ENCODE results near the gene PITPNC1. TPM values are rescaled to one million over a fixed set of nuclear protein-coding genes. Genes with fewer than 3 reads are reported as not detected.

Gene PITPNC1
- total RNA-seq, 1 experiment from 2014 or later, result 35.5 TPM

DNA sequence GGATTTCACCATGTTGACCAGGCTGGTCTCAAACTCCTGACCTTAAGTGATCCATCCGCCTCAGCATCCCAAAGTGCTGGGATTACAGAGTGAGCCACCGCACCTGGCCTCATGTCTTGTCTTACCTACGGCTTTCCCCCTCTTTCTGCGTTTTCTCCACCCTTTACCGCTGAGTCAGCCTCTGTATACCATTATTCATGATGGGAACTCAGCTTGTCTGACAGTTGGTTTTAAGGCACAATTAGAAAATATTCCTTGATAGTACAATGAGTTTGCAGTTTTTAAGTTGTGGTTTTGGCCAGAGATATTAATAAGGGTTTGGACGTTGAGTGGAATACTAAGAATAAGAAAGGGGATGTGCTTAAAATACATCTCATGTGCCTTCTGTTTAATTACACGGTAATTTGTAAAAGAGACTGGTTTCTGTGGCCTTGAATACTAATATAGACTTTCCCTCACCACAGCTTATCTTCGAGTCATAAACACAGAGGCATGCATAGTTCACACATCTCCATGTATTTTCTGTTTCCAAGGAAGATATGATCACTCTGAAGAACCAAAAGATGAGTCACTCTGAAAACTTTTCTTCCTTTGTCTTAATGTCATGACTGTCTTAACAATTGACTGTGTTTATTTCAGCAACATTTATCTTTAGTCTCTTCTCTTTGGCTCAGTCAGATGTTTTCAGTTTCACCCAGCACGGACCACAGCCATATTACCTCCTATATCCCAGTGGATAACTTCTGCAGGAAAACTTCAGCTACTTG is 54.4 kb downstream of the PITPNC1 start:
- H3K27ac ChIP-seq (ENCODE audit: low read depth, low read length, poor library complexity, severe bottlenecking), result peak overlapping the region; percentile 70
- ChIA-PET POLR2A (ENCODE audit: low non-redundant PET) (interaction anchor here (1.0 kb wide), 1 partner anchor 10 kb away, joined by 3 read pairs; no protein-coding TSS in a partner anchor), CTCF (no interaction called here)
- no peak overlapping the region for H3K4me3 ChIP-seq (ENCODE audit: low read depth, low read length, poor library complexity, severe bottlenecking)
- TF ChIP-seq EZH2 (IDR thresholded peaks at IDR 0.05; ENCODE audit: borderline replicate concordance, low read depth, low read length, poor library complexity, severe bottlenecking), result no peak
- no peak for TF ChIP-seq CTCF (conservative IDR thresholded peaks at IDR 0.05; ENCODE audit: low read depth, low read length)
- DNase-seq (ENCODE audit: low spot score), result peak; percentile 79
- H3K27me3 ChIP-seq (replicated peaks; ENCODE audit: insufficient read depth, low read depth, low read length, poor library complexity), result no peaks in the 10 kb centered on the region
- H3K9me3 ChIP-seq (ENCODE audit: low read depth, low read length, poor library complexity, severe bottlenecking), result no peaks in the 10 kb centered on the region
- peaks cover 9% of the 10 kb centered on the region for H3K4me1 ChIP-seq (ENCODE audit: insufficient read depth, low read length, poor library complexity, severe bottlenecking)
- intact Hi-C loops (cut with micrococcal nuclease; ENCODE audit: unreplicated experiment), result no loop called here
- no peaks in the 10 kb centered on the region for H3K36me3 ChIP-seq (ENCODE audit: insufficient read depth, low read length, poor library complexity, severe bottlenecking)
- no TSS peak for BruUV-seq (replicated peaks)

GRCh38 chr17:67433248-67433924 is 56.3 kb downstream of the PITPNC1 start:
- CTCF ChIA-PET, result no interaction called here
- H3K36me3 ChIP-seq (ENCODE audit: insufficient read depth, low read length, poor library complexity, severe bottlenecking), result no peaks in the 10 kb centered on the region
- no peaks in the 10 kb centered on the region for H3K9me3 ChIP-seq (ENCODE audit: low read depth, low read length, poor library complexity, severe bottlenecking)
- H3K27ac ChIP-seq (ENCODE audit: low read depth, low read length, poor library complexity, severe bottlenecking), result peak overlapping the region; percentile 57
- H3K4me1 ChIP-seq (ENCODE audit: insufficient read depth, low read length, poor library complexity, severe bottlenecking), result peaks cover 9% of the 10 kb centered on the region
- DNase-seq (ENCODE audit: low spot score), result no peak
- no peaks in the 10 kb centered on the region for H3K27me3 ChIP-seq (replicated peaks; ENCODE audit: insufficient read depth, low read depth, low read length, poor library complexity)
- no peak for TF ChIP-seq EZH2 (IDR thresholded peaks at IDR 0.05; ENCODE audit: borderline replicate concordance, low read depth, low read length, poor library complexity, severe bottlenecking)
- TF ChIP-seq CTCF (conservative IDR thresholded peaks at IDR 0.05; ENCODE audit: low read depth, low read length), result no peak
- no peak overlapping the region for H3K4me3 ChIP-seq (ENCODE audit: low read depth, low read length, poor library complexity, severe bottlenecking)
- POLR2A ChIA-PET (ENCODE audit: low non-redundant PET), result no interaction called here
- no TSS peak for BruUV-seq (replicated peaks)
- intact Hi-C loops (cut with micrococcal nuclease; ENCODE audit: unreplicated experiment), result no loop called here

DNA sequence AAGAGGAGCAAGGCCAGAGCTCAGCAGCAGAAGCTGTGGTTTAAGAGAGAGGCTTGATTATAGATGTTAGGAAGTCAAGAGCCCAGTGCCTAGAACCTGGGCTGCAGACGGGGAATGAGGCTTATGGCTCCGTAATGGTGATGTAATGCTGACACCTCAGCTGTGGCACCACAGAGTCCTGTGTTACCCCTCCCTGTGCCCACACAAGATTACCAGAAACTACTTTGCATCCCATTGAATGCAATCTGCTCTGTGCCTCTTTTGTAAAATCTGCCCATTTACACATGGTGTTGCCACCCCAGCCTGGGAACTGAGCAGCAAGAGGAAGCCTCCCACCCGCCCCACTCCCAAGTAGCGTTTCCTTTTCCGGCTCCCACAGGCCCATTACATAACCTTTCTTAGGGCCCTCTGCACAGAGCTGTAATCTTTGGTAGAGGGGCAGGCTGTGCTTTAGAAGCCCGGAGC is 57.0 kb downstream of the PITPNC1 start:
- no peaks in the 10 kb centered on the region for H3K27me3 ChIP-seq (replicated peaks; ENCODE audit: insufficient read depth, low read depth, low read length, poor library complexity)
- intact Hi-C loops (cut with micrococcal nuclease; ENCODE audit: unreplicated experiment), result no loop called here
- H3K4me3 ChIP-seq (ENCODE audit: low read depth, low read length, poor library complexity, severe bottlenecking), result no peak overlapping the region
- H3K36me3 ChIP-seq (ENCODE audit: insufficient read depth, low read length, poor library complexity, severe bottlenecking), result no peaks in the 10 kb centered on the region
- ChIA-PET CTCF (interaction anchor here (0.7 kb wide), 1 partner anchor 13 kb away, joined by 5 read pairs; no protein-coding TSS in a partner anchor), POLR2A (ENCODE audit: low non-redundant PET) (no interaction called here)
- peak overlapping the region; percentile 18 for H3K27ac ChIP-seq (ENCODE audit: low read depth, low read length, poor library complexity, severe bottlenecking)
- no peaks in the 10 kb centered on the region for H3K9me3 ChIP-seq (ENCODE audit: low read depth, low read length, poor library complexity, severe bottlenecking)
- DNase-seq (ENCODE audit: low spot score), result peak; percentile 81
- no TSS peak for BruUV-seq (replicated peaks)
- TF ChIP-seq CTCF (conservative IDR thresholded peaks at IDR 0.05; ENCODE audit: low read depth, low read length), result no peak
- TF ChIP-seq EZH2 (IDR thresholded peaks at IDR 0.05; ENCODE audit: borderline replicate concordance, low read depth, low read length, poor library complexity, severe bottlenecking), result no peak
- peaks cover 11% of the 10 kb centered on the region for H3K4me1 ChIP-seq (ENCODE audit: insufficient read depth, low read length, poor library complexity, severe bottlenecking)

Data from A673 (cell line).